Pancreas (tissue), 10 donors: ENCODE measurements around the gene PDZD2. TPM values are rescaled to one million over a fixed set of nuclear protein-coding genes. Genes with fewer than 3 reads are reported as not detected.
A peak's percentile ranks its signal among the peaks of the same experiment; 100 is the strongest.

ENCODE experiments used
- ATAC-seq, 4 donors: fragments of 200-7000 bp; cut with Tn5 transposase; one replicate each; pipeline versions ENCODE4 v1.8.0 to v1.9.1; 2020; ENCODE audit warnings: mild to moderate bottlenecking in 4 of 4, moderate library complexity in 4 of 4
- DNase-seq, 6 donors: peaks; one replicate each; pipeline ENCODE4 v3.0.0-alpha.2; 2020
- FAIRE-seq: peaks from 2 replicates; lab custom pipeline; 2012; peaks lifted over from hg19 to GRCh38; lab: Jason Lieb, UNC
- H3K27ac ChIP-seq, 4 donors: fragments of 200-600 bp; sonication (generic); 1 replicate in 3 of 4; 2 replicates in 1 of 4; pipeline versions ENCODE4 v1.5.0 to v1.8.0; 2020
- H3K27me3 ChIP-seq, 4 donors: fragments of 200-600 bp; one replicate each; pipeline ENCODE4 v1.8.0; 2021
- H3K36me3 ChIP-seq, 3 donors: fragments of 200-600 bp; sonication (generic) in 1 of 3; one replicate each; pipeline versions ENCODE4 v1.5.0 to v1.8.0; 2020 to 2021
- H3K4me1 ChIP-seq, 3 donors: fragments of 200-600 bp; one replicate each; pipeline ENCODE4 v1.8.0; 2021
- H3K4me3 ChIP-seq, 4 donors: fragments of 200-600 bp; sonication (generic) in 2 of 4; one replicate each; pipeline versions ENCODE4 v1.5.0 to v1.8.0; 2020 to 2021
- H3K9me3 ChIP-seq, 4 donors: fragments of 200-600 bp; one replicate each; pipeline ENCODE4 v1.8.0; 2021
- CTCF ChIP-seq, 4 donors: fragments of 200-600 bp; sonication (generic) in 3 of 4; IDR thresholded peaks; one replicate each; pipeline versions ENCODE4 v1.5.0 to v1.8.0; 2021; ENCODE audit warnings: antibody characterized with exemption in 4 of 4
- WGBS, 2 donors: extraction: QIAGEN DNeasy Blood & Tissue Kit; methylation state at CpG; one replicate each; pipeline ENCODE4 v1.1.7; 2013; 5-methylcytosine and 5-hydroxymethylcytosine counted together
- intact Hi-C, 3 donors: fragments of 100-400 bp; cut with DNase I; formaldehyde crosslinking; loops; one replicate each; pipeline versions ENCODE4 v1.11.1 to v1.14.2; 2022
- polyA plus RNA-seq, 2 donors: library from polyadenylated mRNA; stranded (reverse); fragments of 200-250 nt; gene quantifications; one replicate each; pipeline ENCODE4 v1.2.3, GENCODE V29; 2013
- total RNA-seq, 6 donors: library from RNA; stranded (reverse); fragmentation: NEBNext Ultra II Directional in 4 of 6; extraction: Animal tissue kit (Norgen Biotek cat#: 25700) in 4 of 6; gene quantifications; one replicate each; pipeline versions ENCODE4 v1.2.1 to v1.2.4, GENCODE V29; 2021 to 2023
- donor health status: healthy with polysubstance abuse.
- donor health status: DM: no; HTN: no; CAD: no; lungs with moderate emphysema.
- donor health status: DM: no; HTN: no; CAD: no.
- donor health status: control.
- donor health status: control.
- donor health status: Bipolar disorder and iron deficiency.
- donor health status: DM: yes; HTN: yes; CAD: no.
- donor health status: DM: no; HTN: no; CAD: no.
- donor health status: DM: no; HTN: no; CAD: no.
- donor health status: DM: yes; HTN: yes; CAD: no.

PDZD2 gene
- total and polyA plus RNA-seq, 8 donors = 1.4 to 4.5 (median 3.3) TPM

- DNase-seq = peak in 5 of 6 donors; percentile 27 to 66 (median 34)
- FAIRE-seq = no peak
Measured at GRCh38 chr5:31809050-31809870, 170.3 kb downstream of the PDZD2 start.

GRCh38 chr5:31811210-31811609, 172.3 kb downstream of the PDZD2 start:
- ATAC-seq = no peak

More at GRCh38 chr5:31809050-31809870, 170.3 kb downstream of the PDZD2 start:
- Histone ChIP-seq H3K27me3 (no peaks in the 10 kb centered on the region), H3K4me3 (no peak overlapping the region), H3K4me1 (no peaks in the 10 kb centered on the region), H3K9me3 (no peaks in the 10 kb centered on the region), H3K36me3 (no peaks in the 10 kb centered on the region), H3K27ac (no peak overlapping the region)
- intact Hi-C loops = no loop called here
- 30 to 45% methylated on average over 15 of the region's 15 CpGs for WGBS, 2 donors
- peak in 3 of 4 donors; percentile 42 to 51 (median 44) for TF ChIP-seq CTCF (IDR thresholded peaks at IDR 0.05)
- ATAC-seq = peak; percentile 67 to 96 (median 92)

GRCh38 chr5:31815376-31815775, 176.4 kb downstream of the PDZD2 start:
- no peaks in the 10 kb centered on the region for H3K27me3 ChIP-seq
- H3K9me3 ChIP-seq = no peaks in the 10 kb centered on the region
- DNase-seq = no peak
- no peaks in the 10 kb centered on the region for H3K36me3 ChIP-seq
- ATAC-seq = no peak
- H3K4me3 ChIP-seq = no peak overlapping the region
- no peak for TF ChIP-seq CTCF (IDR thresholded peaks at IDR 0.05)
- intact Hi-C loops = no loop called here
- no peak for FAIRE-seq
- WGBS, 2 donors = 66 to 71% methylated on average over 3 of the region's 3 CpGs
- H3K27ac ChIP-seq = no peak overlapping the region
- H3K4me1 ChIP-seq = no peaks in the 10 kb centered on the region

More at GRCh38 chr5:31811210-31811609, 172.3 kb downstream of the PDZD2 start:
- no peaks in the 10 kb centered on the region for H3K9me3 ChIP-seq
- no peaks in the 10 kb centered on the region for H3K36me3 ChIP-seq
- H3K4me3 ChIP-seq = no peak overlapping the region
- FAIRE-seq (no peak), DNase-seq (no peak)
- no peaks in the 10 kb centered on the region for H3K27me3 ChIP-seq
- no peak overlapping the region for H3K27ac ChIP-seq
- intact Hi-C loops = no loop called here
- TF ChIP-seq CTCF (IDR thresholded peaks at IDR 0.05) = no peak
- 54 to 90% methylated on average over 1 of the region's 1 CpG for WGBS, 2 donors
- H3K4me1 ChIP-seq = no peaks in the 10 kb centered on the region

- no peaks in the 10 kb centered on the region for H3K9me3 ChIP-seq
- no peak for TF ChIP-seq CTCF (IDR thresholded peaks at IDR 0.05)
- no peaks in the 10 kb centered on the region for H3K4me1 ChIP-seq
- FAIRE-seq = no peak
- 49 to 52% methylated on average over 4 of the region's 4 CpGs for WGBS, 2 donors
- H3K4me3 ChIP-seq = no peak overlapping the region
- H3K27me3 ChIP-seq = no peaks in the 10 kb centered on the region
- H3K27ac ChIP-seq = no peak overlapping the region
- DNase-seq = no peak
- no peak for ATAC-seq
- no peaks in the 10 kb centered on the region for H3K36me3 ChIP-seq
- intact Hi-C loops = loop anchor here in 1 of 3 donors (10.0 kb wide), 1 partner anchor 255 kb away; no protein-coding TSS in a partner anchor
Measured at GRCh38 chr5:31819926-31820516, 181.1 kb downstream of the PDZD2 start.
